GM06990 (cell line): ENCODE measurements around the gene TPST2.

ENCODE experiments used
- DNase-seq: peaks from one replicate; pipeline ENCODE4 v3.0.0-alpha.2; 2011; ENCODE audit not compliant: insufficient read length; ENCODE audit errors: extremely low read depth
- H3K27me3 ChIP-seq: replicated peaks from 2 replicates; pipeline ENCODE4 v1.6.0; 2011; ENCODE audit warnings: low read length; ENCODE audit not compliant: control insufficient read depth, insufficient read depth
- H3K36me3 ChIP-seq: 2 replicates; pipeline ENCODE4 v1.5.1; 2011; ENCODE audit warnings: low read length; ENCODE audit not compliant: control insufficient read depth, insufficient read depth
- H3K4me3 ChIP-seq: replicated peaks from 2 replicates; pipeline ENCODE4 v1.5.1; 2011; ENCODE audit warnings: low read depth, mild to moderate bottlenecking, control low read depth, low read length
- TF ChIP-seq, protein P1 (sequence below): IDR thresholded peaks from 2 replicates; pipeline ENCODE4 v1.5.1; 2011; ENCODE audit warnings: low read length, control low read depth, mild to moderate bottlenecking, inconsistent platforms; ENCODE audit not compliant: insufficient read depth, poor library complexity, severe bottlenecking

TPST2 gene

DNA sequence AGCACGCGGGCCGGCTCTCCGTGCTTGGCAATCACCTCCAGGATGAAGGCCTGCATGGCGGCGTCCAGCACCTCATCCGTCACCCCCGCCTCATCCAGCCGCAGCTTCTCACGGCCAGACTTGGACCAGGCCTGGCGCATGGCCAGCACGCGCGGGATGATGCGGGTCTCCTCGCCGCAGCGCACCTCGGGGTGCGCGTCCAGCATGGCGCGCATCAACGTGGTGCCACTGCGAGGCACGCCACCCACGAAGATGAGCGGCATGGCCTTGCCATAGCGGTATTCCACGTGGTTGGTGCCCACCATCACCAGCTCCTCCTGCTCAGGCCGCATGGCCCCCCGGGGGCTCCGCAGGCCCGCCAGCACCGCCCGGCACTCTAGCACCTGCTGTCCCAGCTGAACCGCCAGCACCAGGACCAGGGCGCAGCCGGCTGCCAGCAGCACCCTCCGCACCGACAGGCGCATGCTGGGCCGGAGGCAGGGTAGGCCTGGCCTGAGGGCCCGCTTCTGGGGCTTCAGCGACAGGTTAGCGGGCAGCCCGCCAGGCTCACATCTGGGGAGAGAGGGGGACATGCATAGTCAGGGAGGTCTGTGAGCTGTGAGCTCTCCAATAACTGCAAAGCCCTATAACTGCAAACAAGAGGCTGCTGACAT is 48.6 kb downstream of the TPST2 start:
- TF ChIP-seq, protein P1, sequence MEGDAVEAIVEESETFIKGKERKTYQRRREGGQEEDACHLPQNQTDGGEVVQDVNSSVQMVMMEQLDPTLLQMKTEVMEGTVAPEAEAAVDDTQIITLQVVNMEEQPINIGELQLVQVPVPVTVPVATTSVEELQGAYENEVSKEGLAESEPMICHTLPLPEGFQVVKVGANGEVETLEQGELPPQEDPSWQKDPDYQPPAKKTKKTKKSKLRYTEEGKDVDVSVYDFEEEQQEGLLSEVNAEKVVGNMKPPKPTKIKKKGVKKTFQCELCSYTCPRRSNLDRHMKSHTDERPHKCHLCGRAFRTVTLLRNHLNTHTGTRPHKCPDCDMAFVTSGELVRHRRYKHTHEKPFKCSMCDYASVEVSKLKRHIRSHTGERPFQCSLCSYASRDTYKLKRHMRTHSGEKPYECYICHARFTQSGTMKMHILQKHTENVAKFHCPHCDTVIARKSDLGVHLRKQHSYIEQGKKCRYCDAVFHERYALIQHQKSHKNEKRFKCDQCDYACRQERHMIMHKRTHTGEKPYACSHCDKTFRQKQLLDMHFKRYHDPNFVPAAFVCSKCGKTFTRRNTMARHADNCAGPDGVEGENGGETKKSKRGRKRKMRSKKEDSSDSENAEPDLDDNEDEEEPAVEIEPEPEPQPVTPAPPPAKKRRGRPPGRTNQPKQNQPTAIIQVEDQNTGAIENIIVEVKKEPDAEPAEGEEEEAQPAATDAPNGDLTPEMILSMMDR = no peak
- Histone ChIP-seq H3K27me3 (no peaks in the 10 kb centered on the region), H3K36me3 (peaks cover 12% of the 10 kb centered on the region), H3K4me3 (no peak overlapping the region)
- peak; percentile 15 for DNase-seq

DNA sequence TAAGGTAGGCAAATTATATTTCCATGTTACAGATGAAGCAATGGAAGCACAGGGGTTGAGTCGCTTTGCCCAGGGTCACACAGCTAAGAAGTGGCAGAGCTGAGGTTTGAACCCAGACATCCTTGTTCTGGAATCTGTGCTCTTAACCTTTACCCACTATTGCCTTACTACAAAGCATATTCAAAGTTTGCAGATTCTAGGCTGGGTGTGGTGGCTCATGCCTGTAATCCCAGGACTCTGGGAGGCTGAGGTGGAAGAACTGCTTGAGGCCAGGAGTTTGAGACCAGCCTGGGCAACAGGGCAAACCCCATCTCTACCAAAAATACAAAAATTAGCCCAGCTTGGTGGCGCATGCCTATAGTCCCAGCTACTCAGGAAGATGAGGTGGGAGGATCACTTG is 49.8 kb downstream of the TPST2 start:
- Histone ChIP-seq H3K4me3 (no peak overlapping the region), H3K36me3 (peaks cover 12% of the 10 kb centered on the region), H3K27me3 (no peaks in the 10 kb centered on the region)
- TF ChIP-seq, protein P1 = no peak
- DNase-seq = no peak

DNA sequence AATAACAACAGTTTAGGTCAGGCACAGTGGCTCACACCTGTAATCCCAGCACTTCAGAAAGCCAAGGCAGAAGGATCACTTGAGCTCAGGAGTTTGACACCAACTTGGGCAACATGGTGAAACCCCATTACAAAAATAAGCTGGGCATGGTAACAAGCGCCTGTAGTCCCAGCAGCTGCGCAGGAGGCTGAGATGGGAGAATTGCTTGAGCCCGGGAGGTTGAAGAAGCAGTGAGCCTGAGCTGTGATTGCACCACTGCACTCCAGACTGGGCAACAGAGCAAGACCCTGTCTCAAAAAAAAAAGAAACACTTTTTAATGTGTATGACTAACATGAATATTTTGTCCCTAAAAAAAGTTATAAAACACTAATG is 53.2 kb downstream of the TPST2 start:
- no peak for DNase-seq
- peaks cover 9% of the 10 kb centered on the region for H3K36me3 ChIP-seq
- H3K27me3 ChIP-seq = no peaks in the 10 kb centered on the region
- H3K4me3 ChIP-seq = no peak overlapping the region
- TF ChIP-seq, protein P1 = no peak

DNA sequence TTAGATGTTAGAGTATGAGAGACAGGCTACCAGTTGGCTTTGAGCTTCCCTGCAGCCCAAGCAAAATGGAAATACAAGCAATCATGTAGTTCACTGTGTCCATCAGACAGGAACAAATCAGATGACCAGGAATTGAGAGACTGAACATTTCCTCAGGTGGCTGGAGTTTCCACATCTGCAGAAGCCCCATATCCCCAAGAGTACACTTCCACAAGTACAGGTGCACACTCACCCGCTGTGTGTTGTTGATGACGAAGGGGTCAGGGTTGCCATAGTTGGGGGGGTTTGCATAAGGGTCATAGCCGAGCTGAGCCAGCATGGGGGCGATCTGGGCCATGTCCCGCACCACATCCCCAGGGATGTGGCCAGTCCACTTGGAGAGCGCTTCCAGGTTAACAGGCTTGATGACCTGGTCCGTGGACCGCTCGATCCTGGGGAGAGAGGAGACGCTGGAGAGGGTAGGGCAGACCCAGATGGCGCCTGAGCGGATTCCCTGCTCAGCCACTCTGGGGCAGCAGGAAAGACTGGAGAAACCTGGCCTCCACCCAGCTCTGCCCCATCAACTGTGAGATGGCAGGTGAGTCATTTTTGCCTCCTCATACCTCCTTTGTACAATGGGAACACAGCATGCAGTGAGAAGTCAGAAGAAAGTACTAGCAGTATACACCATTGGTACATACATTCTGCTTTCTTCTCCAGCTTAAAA is 53.7 kb downstream of the TPST2 start:
- Histone ChIP-seq H3K27me3 (no peaks in the 10 kb centered on the region), H3K4me3 (no peak overlapping the region), H3K36me3 (peaks cover 9% of the 10 kb centered on the region)
- peak; percentile 18 for DNase-seq
- TF ChIP-seq, protein P1 = no peak

- DNase-seq = no peak
- Histone ChIP-seq H3K27me3 (no peaks in the 10 kb centered on the region), H3K4me3 (no peak overlapping the region), H3K36me3 (peaks cover 4% of the 10 kb centered on the region; the same call in 1 of the 2 replicates)
- TF ChIP-seq, protein P1 = no peak
Measured at GRCh38 chr22:26535603-26535908, 54.4 kb downstream of the TPST2 start.
